H9 (cell line): Measurements from ENCODE around the gene IMPA2. TPM values are rescaled to one million over a fixed set of nuclear protein-coding genes. Genes with fewer than 3 reads are reported as not detected.
A peak's percentile ranks its signal among the peaks of the same experiment; 100 is the strongest.

Experiments
- DNase-seq: peaks from one replicate; pipeline ENCODE4 v3.0.0-alpha.2; 2017
- H2AFZ ChIP-seq: one replicate; pipeline ENCODE4 v1.6.1; 2013; ENCODE audit warnings: mild to moderate bottlenecking, low read length, control low read depth, moderate library complexity
- H2AK5ac ChIP-seq: 2 replicates; pipeline ENCODE4 v1.6.1; 2013; ENCODE audit warnings: low read length, control low read depth, mixed read lengths; ENCODE audit not compliant: insufficient read length
- H2BK120ac ChIP-seq: one replicate; pipeline ENCODE4 v1.6.1; 2013; ENCODE audit warnings: low read depth, mild to moderate bottlenecking, low read length, control low read depth, inconsistent platforms; ENCODE audit not compliant: poor library complexity, severe bottlenecking
- H2BK12ac ChIP-seq: 2 replicates; pipeline ENCODE4 v1.6.1; 2013; ENCODE audit warnings: low read length, control low read depth, mixed read lengths, low read depth; ENCODE audit not compliant: insufficient read length
- H2BK15ac ChIP-seq: 2 replicates; pipeline ENCODE4 v1.6.1; 2013; ENCODE audit warnings: low read depth, low read length, control low read depth
- H2BK20ac ChIP-seq: one replicate; pipeline ENCODE4 v1.6.1; 2013; ENCODE audit warnings: low read depth, mild to moderate bottlenecking, low read length, control low read depth, inconsistent platforms; ENCODE audit not compliant: poor library complexity, severe bottlenecking
- H2BK5ac ChIP-seq: 2 replicates; pipeline ENCODE4 v1.6.1; 2013; ENCODE audit warnings: low read length, control low read depth, mixed read lengths; ENCODE audit not compliant: insufficient read length
- H3K14ac ChIP-seq: 2 replicates; pipeline ENCODE4 v1.6.1; 2013; ENCODE audit warnings: low read length, control low read depth; ENCODE audit not compliant: insufficient read depth
- H3K18ac ChIP-seq: 2 replicates; pipeline ENCODE4 v1.6.1; 2013; ENCODE audit warnings: low read depth, mild to moderate bottlenecking, mixed read lengths, low read length, control low read depth; ENCODE audit not compliant: insufficient read length
- H3K23ac ChIP-seq: 2 replicates; pipeline ENCODE4 v1.6.1; 2013; ENCODE audit warnings: low read length, control low read depth, mixed read lengths, low read depth; ENCODE audit not compliant: insufficient read length
- H3K23me2 ChIP-seq: 2 replicates; pipeline ENCODE4 v1.6.1; 2013; ENCODE audit warnings: low read depth, mild to moderate bottlenecking, mixed read lengths, low read length, control low read depth; ENCODE audit not compliant: insufficient read length, poor library complexity, severe bottlenecking
- H3K27ac ChIP-seq: 2 replicates; pipeline ENCODE4 v1.5.1; 2013; ENCODE audit warnings: low read length, control low read depth, mixed read lengths, low read depth; ENCODE audit not compliant: insufficient read length
- H3K27me3 ChIP-seq: 2 replicates; pipeline ENCODE4 v1.6.1; 2013; ENCODE audit warnings: low read length, control low read depth, inconsistent platforms; ENCODE audit not compliant: insufficient read depth
- H3K4ac ChIP-seq: 2 replicates; pipeline ENCODE4 v1.6.1; 2013; ENCODE audit warnings: low read depth, mild to moderate bottlenecking, control low read depth, inconsistent platforms, low read length, moderate library complexity
- H3K4me1 ChIP-seq: 2 replicates; pipeline ENCODE4 v1.6.1; 2013; ENCODE audit warnings: low read length, control low read depth, inconsistent platforms; ENCODE audit not compliant: insufficient read depth
- H3K4me2 ChIP-seq: 2 replicates; pipeline ENCODE4 v1.6.1; 2013; ENCODE audit warnings: low read length, control low read depth, mixed read lengths; ENCODE audit not compliant: insufficient read length, insufficient read depth
- H3K56ac ChIP-seq: 2 replicates; pipeline ENCODE4 v1.6.1; 2013; ENCODE audit warnings: low read depth, mild to moderate bottlenecking, mixed read lengths, low read length, control low read depth; ENCODE audit not compliant: insufficient read length
- H3K79me1 ChIP-seq: 2 replicates; pipeline ENCODE4 v1.6.1; 2013; ENCODE audit warnings: low read depth, mild to moderate bottlenecking, moderate library complexity, low read length, control low read depth, inconsistent platforms; ENCODE audit not compliant: insufficient read depth, poor library complexity, severe bottlenecking
- H3K79me2 ChIP-seq: 2 replicates; pipeline ENCODE4 v1.6.1; 2013; ENCODE audit warnings: low read length, control low read depth, inconsistent platforms; ENCODE audit not compliant: insufficient read depth
- H3K9ac ChIP-seq: 2 replicates; pipeline ENCODE4 v1.6.1; 2013; ENCODE audit warnings: low read length, control low read depth, mixed read lengths; ENCODE audit not compliant: insufficient read length; ENCODE audit errors: extremely low read depth
- H3K9me3 ChIP-seq: one replicate; pipeline ENCODE4 v1.6.1; 2013; ENCODE audit warnings: low read depth, low read length, inconsistent platforms; ENCODE audit not compliant: control insufficient read depth
- H3T11ph ChIP-seq: one replicate; pipeline ENCODE4 v1.6.1; 2013; ENCODE audit warnings: mild to moderate bottlenecking, low read length, control low read depth, inconsistent platforms
- H4K20me1 ChIP-seq: one replicate; pipeline ENCODE4 v1.6.1; 2013; ENCODE audit not compliant: control insufficient read depth, insufficient read length, insufficient read depth
- H4K5ac ChIP-seq: 2 replicates; pipeline ENCODE4 v1.6.1; 2013; ENCODE audit warnings: low read depth, mild to moderate bottlenecking, mixed read lengths, low read length, control low read depth; ENCODE audit not compliant: insufficient read length
- H4K8ac ChIP-seq: replicated peaks from 2 replicates; pipeline ENCODE4 v1.6.1; 2013; ENCODE audit warnings: low read length, control low read depth, mixed read lengths, low read depth; ENCODE audit not compliant: insufficient read length
- H4K91ac ChIP-seq: 2 replicates; pipeline ENCODE4 v1.6.1; 2013; ENCODE audit warnings: low read depth, mild to moderate bottlenecking, moderate library complexity, mixed read lengths, low read length, control low read depth; ENCODE audit not compliant: insufficient read length
- H3K27ac Mint-ChIP-seq, 3 experiments: 2 replicates in 2 of 3; 3 replicates in 1 of 3; pipeline ENCODE4 v1.8.0; 2020 to 2021; ENCODE audit warnings: mixed read lengths in 3 of 3, mild to moderate bottlenecking in 1 of 3, moderate library complexity in 1 of 3
- H3K27me3 Mint-ChIP-seq: 2 replicates; pipeline ENCODE4 v1.8.0; 2021; ENCODE audit warnings: low read depth, mild to moderate bottlenecking, moderate library complexity, mixed read lengths
- H3K36me3 Mint-ChIP-seq, 3 experiments: 2 replicates in 2 of 3; 3 replicates in 1 of 3; pipeline ENCODE4 v1.8.0; 2020 to 2021; ENCODE audit warnings: low read depth in 3 of 3, mixed read lengths in 3 of 3; ENCODE audit not compliant: insufficient read depth in 1 of 3
- H3K4me1 Mint-ChIP-seq, 2 experiments: 2 replicates each; pipeline ENCODE4 v1.8.0; 2020; ENCODE audit warnings: mixed read lengths in 2 of 2
- H3K4me3 Mint-ChIP-seq, 2 experiments: 2 replicates in 1 of 2; 3 replicates in 1 of 2; pipeline ENCODE4 v1.8.0; 2020 to 2021; ENCODE audit warnings: mild to moderate bottlenecking in 2 of 2, mixed read lengths in 2 of 2, moderate library complexity in 1 of 2
- H3K9me3 Mint-ChIP-seq, 2 experiments: 2 replicates in 1 of 2; 3 replicates in 1 of 2; pipeline ENCODE4 v1.8.0; 2020; ENCODE audit warnings: mild to moderate bottlenecking in 2 of 2, mixed read lengths in 2 of 2, moderate library complexity in 1 of 2
- WGBS: extraction: QIAGEN DNeasy Blood & Tissue Kit; methylation state at CpG from one replicate; pipeline ENCODE4 v1.1.7; 2013; ENCODE audit warnings: missing lambda C conversion rate, low lambda C conversion rate, mixed read lengths; ENCODE audit not compliant: insufficient read length; ENCODE audit errors: extremely low coverage; 5-methylcytosine and 5-hydroxymethylcytosine counted together
- total RNA-seq: library from RNA; stranded (reverse); gene quantifications from 2 replicates; pipeline ENCODE4 v1.2.1, GENCODE V29; 2021
- TF ChIP-seq, protein P1 (sequence below): fragments of 200-600 bp; sonication (generic); conservative IDR thresholded peaks from 3 replicates; pipeline ENCODE4 v1.8.0; 2021; ENCODE audit warnings: antibody characterized with exemption, mild to moderate bottlenecking

Gene IMPA2
- total RNA-seq, 1 experiment from 2014 or later, result 73.8 TPM

DNA sequence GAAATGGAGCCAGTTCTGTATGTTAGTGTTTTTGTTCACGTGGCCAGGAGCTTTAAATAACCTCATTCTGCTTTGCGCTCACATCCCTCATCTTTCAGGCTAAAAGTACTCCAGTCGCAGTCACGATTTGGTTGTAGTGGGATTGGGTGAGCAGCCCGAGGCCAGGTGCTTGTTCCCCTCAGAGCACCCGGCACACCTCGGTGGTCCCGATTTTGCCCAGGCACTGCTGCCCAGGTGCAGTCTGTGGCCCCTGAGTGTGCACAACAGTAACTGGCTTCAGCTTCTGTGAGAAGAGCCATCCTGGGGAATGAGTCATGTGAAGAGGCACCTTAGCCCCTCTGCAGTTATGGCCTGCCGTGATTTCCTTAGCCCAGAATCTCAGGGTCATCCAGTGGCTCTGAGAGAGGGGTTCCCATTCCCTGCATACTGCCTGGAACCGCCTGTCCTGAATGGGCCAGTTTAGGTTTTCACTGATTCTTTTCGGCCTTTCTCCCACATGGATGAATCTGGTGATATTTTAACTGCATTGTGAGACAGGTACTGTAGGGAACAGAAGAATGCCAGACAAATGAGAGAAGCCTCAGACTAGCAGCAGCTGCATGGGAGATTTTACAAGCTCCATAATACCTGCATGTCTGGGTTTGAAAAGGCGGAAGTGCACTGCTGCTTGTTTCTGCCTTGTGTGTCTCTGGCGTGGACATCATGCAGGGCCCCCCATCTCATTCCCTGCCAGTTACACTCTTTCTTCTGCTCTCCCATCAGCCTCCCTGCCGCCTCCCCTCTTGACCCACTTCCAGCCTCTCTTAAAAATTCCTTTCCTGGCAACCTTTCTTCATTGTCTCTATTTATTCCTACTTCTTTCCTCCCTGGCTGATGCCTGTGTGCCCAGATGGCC lies 33.5 kb downstream of the IMPA2 start:
- H3K23me2 ChIP-seq, result no peaks in the 10 kb centered on the region
- Mint-ChIP-seq H3K4me1 (peaks cover 0 to under 1% of the 10 kb centered on the region in 2 experiments; a peak in 2 of 4 replicates), H3K9me3 (no peaks in the 10 kb centered on the region), H3K27me3 (no peaks in the 10 kb centered on the region; the same call in 1 of the 2 replicates), H3K27ac (peak overlapping the region; percentile 44 to 87 (median 70); a peak in 3 of 7 replicates), H3K36me3 (peaks cover 43 to 81% (median 54%) of the 10 kb centered on the region in 3 experiments), H3K4me3 (no peak overlapping the region)
- H3K27ac ChIP-seq, result no peak overlapping the region
- no peak overlapping the region for H3K9ac ChIP-seq
- no peaks in the 10 kb centered on the region for H3K79me2 ChIP-seq
- no peak overlapping the region for H2AK5ac ChIP-seq
- H2AFZ ChIP-seq, result no peak overlapping the region
- no peak overlapping the region for H3K56ac ChIP-seq
- no peak overlapping the region for H2BK12ac ChIP-seq
- no peak overlapping the region for H3K14ac ChIP-seq
- H2BK5ac ChIP-seq, result no peak overlapping the region
- H4K8ac ChIP-seq, result no peak overlapping the region
- no peak for DNase-seq
- peak overlapping the region; percentile 44 for H3K18ac ChIP-seq
- H3K4me1 ChIP-seq, result no peaks in the 10 kb centered on the region
- no peak overlapping the region for H2BK120ac ChIP-seq
- no CpG with 5 or more reads among the region's 14 CpGs for WGBS
- H3K4ac ChIP-seq, result no peak overlapping the region
- no peaks in the 10 kb centered on the region for H4K20me1 ChIP-seq
- TF ChIP-seq, protein P1, sequence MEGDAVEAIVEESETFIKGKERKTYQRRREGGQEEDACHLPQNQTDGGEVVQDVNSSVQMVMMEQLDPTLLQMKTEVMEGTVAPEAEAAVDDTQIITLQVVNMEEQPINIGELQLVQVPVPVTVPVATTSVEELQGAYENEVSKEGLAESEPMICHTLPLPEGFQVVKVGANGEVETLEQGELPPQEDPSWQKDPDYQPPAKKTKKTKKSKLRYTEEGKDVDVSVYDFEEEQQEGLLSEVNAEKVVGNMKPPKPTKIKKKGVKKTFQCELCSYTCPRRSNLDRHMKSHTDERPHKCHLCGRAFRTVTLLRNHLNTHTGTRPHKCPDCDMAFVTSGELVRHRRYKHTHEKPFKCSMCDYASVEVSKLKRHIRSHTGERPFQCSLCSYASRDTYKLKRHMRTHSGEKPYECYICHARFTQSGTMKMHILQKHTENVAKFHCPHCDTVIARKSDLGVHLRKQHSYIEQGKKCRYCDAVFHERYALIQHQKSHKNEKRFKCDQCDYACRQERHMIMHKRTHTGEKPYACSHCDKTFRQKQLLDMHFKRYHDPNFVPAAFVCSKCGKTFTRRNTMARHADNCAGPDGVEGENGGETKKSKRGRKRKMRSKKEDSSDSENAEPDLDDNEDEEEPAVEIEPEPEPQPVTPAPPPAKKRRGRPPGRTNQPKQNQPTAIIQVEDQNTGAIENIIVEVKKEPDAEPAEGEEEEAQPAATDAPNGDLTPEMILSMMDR, result no peak
- no peak overlapping the region for H2BK15ac ChIP-seq
- no peak overlapping the region for H3K23ac ChIP-seq
- H4K91ac ChIP-seq, result no peak overlapping the region
- no peak overlapping the region for H2BK20ac ChIP-seq
- H3K4me2 ChIP-seq, result no peak overlapping the region
- no peaks in the 10 kb centered on the region for H3K9me3 ChIP-seq
- H3K27me3 ChIP-seq, result no peaks in the 10 kb centered on the region
- no peak overlapping the region for H4K5ac ChIP-seq
- no peaks in the 10 kb centered on the region for H3K79me1 ChIP-seq
- no peak overlapping the region for H3T11ph ChIP-seq
